Astrocyte (in vitro differentiated cells and primary cell): ENCODE data around the gene ZMYND15. TPM values are rescaled to one million over a fixed set of nuclear protein-coding genes. Genes with fewer than 3 reads are reported as not detected.

Experiments used
- DNase-seq: peaks from one replicate; pipeline ENCODE4 v3.0.0-alpha.2; 2010; ENCODE audit warnings: low read depth
- FAIRE-seq: peaks from 2 replicates; lab custom pipeline; 2011; peaks lifted over from hg19 to GRCh38; lab: Jason Lieb, UNC
- H2AFZ ChIP-seq: 2 replicates; pipeline ENCODE4 v1.6.0; 2012; ENCODE audit warnings: low read depth, low read length, inconsistent platforms
- H3K27ac ChIP-seq: 2 replicates; pipeline ENCODE4 v1.5.1; 2011; ENCODE audit warnings: low read depth, low read length, inconsistent platforms
- H3K27me3 ChIP-seq: 2 replicates; pipeline ENCODE4 v1.6.0; 2011; ENCODE audit warnings: low read length, inconsistent platforms; ENCODE audit not compliant: insufficient read depth
- H3K36me3 ChIP-seq: 2 replicates; pipeline ENCODE4 v1.5.1; 2011; ENCODE audit warnings: low read length, inconsistent platforms; ENCODE audit not compliant: insufficient read depth
- H3K4me1 ChIP-seq: 2 replicates; pipeline ENCODE4 v1.5.1; 2011; ENCODE audit warnings: low read length, inconsistent platforms; ENCODE audit not compliant: insufficient read depth
- H3K4me2 ChIP-seq: 2 replicates; pipeline ENCODE4 v1.6.0; 2012; ENCODE audit warnings: low read length, inconsistent platforms
- H3K4me3 ChIP-seq: 2 replicates; pipeline ENCODE4 v1.5.1; 2011; ENCODE audit warnings: low read depth, mild to moderate bottlenecking, low read length, inconsistent platforms; ENCODE audit not compliant: insufficient read depth
- H3K79me2 ChIP-seq: 2 replicates; pipeline ENCODE4 v1.6.0; 2012; ENCODE audit warnings: mild to moderate bottlenecking, low read length, inconsistent platforms; ENCODE audit not compliant: insufficient read depth
- H3K9ac ChIP-seq: 2 replicates; pipeline ENCODE4 v1.6.0; 2012; ENCODE audit warnings: mild to moderate bottlenecking, low read length, inconsistent platforms
- H3K9me3 ChIP-seq: 2 replicates; pipeline ENCODE4 v1.5.1; 2012; ENCODE audit warnings: low read depth, mild to moderate bottlenecking, low read length, inconsistent platforms; ENCODE audit not compliant: insufficient read depth
- H4K20me1 ChIP-seq: 2 replicates; pipeline ENCODE4 v1.6.0; 2012; ENCODE audit warnings: low read length, inconsistent platforms; ENCODE audit not compliant: insufficient read depth
- H3K27ac Mint-ChIP-seq: one replicate; pipeline ENCODE4 v1.8.0; 2021; ENCODE audit warnings: mild to moderate bottlenecking, mixed read lengths; ENCODE audit not compliant: unreplicated experiment
- H3K27me3 Mint-ChIP-seq: one replicate; pipeline ENCODE4 v1.8.0; 2021; ENCODE audit warnings: low read depth, mixed read lengths; ENCODE audit not compliant: unreplicated experiment
- H3K36me3 Mint-ChIP-seq: one replicate; pipeline ENCODE4 v1.8.0; 2021; ENCODE audit warnings: low read depth, mixed read lengths; ENCODE audit not compliant: unreplicated experiment
- H3K4me1 Mint-ChIP-seq: one replicate; pipeline ENCODE4 v1.8.0; 2021; ENCODE audit warnings: low read depth, mixed read lengths; ENCODE audit not compliant: unreplicated experiment
- H3K4me3 Mint-ChIP-seq: one replicate; pipeline ENCODE4 v1.8.0; 2021; ENCODE audit warnings: mild to moderate bottlenecking, moderate library complexity, mixed read lengths; ENCODE audit not compliant: unreplicated experiment
- H3K9me3 Mint-ChIP-seq: one replicate; pipeline ENCODE4 v1.8.0; 2021; ENCODE audit warnings: mild to moderate bottlenecking, mixed read lengths; ENCODE audit not compliant: unreplicated experiment
- EZH2 ChIP-seq: IDR thresholded peaks from 2 replicates; pipeline ENCODE4 v1.6.1; 2012; ENCODE audit warnings: mild to moderate bottlenecking, low read length, inconsistent platforms; ENCODE audit not compliant: insufficient read depth
- total RNA-seq: library from RNA; stranded (reverse); gene quantifications from 2 replicates; pipeline ENCODE4 v1.2.1, GENCODE V29; 2021
- TF ChIP-seq, protein P1 (sequence below): IDR thresholded peaks from 2 replicates; pipeline ENCODE4 v1.5.1; 2011; ENCODE audit warnings: low read depth, mild to moderate bottlenecking, inconsistent platforms, low read length, moderate library complexity; ENCODE audit not compliant: insufficient read depth

The ZMYND15 gene
- total RNA-seq, 1 donor from 2014 or later: 0.09 TPM

DNA sequence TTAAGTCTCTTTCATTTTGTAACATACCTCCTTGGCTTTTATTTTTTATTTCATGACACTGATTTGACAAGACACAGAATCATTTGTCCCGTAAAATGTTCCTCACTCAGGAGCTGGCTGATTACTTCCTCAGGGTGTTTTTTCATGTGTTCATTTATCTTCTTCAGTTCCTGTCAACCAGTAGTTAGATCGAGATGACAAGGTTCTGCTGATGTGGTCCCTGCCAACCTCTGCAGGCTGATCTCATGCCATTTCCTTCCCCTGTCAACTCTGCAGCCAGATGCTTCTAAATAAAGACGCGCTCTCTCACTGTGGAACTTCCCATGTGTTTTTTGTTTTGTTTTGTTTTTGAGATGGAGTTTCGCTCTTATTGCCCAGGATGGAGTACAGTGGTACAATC lies 8.2 kb downstream of the ZMYND15 start:
- peaks cover 2% of the 10 kb centered on the region for H3K9me3 Mint-ChIP-seq
- TF ChIP-seq EZH2: no peak
- TF ChIP-seq, protein P1, sequence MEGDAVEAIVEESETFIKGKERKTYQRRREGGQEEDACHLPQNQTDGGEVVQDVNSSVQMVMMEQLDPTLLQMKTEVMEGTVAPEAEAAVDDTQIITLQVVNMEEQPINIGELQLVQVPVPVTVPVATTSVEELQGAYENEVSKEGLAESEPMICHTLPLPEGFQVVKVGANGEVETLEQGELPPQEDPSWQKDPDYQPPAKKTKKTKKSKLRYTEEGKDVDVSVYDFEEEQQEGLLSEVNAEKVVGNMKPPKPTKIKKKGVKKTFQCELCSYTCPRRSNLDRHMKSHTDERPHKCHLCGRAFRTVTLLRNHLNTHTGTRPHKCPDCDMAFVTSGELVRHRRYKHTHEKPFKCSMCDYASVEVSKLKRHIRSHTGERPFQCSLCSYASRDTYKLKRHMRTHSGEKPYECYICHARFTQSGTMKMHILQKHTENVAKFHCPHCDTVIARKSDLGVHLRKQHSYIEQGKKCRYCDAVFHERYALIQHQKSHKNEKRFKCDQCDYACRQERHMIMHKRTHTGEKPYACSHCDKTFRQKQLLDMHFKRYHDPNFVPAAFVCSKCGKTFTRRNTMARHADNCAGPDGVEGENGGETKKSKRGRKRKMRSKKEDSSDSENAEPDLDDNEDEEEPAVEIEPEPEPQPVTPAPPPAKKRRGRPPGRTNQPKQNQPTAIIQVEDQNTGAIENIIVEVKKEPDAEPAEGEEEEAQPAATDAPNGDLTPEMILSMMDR: no peak

DNA sequence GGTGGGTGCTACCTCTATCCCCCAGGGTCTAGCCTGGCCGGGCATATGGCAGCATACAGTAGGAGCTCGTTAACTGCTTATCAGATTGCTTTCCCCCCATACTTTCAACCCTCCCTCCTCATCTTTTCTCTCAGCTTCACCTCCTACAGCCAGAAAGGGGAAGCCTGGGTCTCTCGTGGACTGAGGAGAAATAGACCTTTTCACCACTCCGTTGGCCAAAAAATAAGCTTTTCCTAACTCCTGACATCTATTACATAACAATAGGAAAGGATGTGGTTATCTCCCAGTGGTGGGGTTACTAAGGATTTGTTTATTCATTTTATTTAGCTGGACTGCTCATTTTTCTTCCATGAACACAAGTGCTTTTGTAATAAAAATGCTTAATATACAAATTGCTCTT lies 9.1 kb downstream of the ZMYND15 start:
- Histone ChIP-seq H3K9ac (no peak overlapping the region), H3K4me3 (no peak overlapping the region), H3K4me2 (no peak overlapping the region), H3K4me1 (no peaks in the 10 kb centered on the region), H3K9me3 (no peaks in the 10 kb centered on the region), H3K36me3 (no peaks in the 10 kb centered on the region), H4K20me1 (no peaks in the 10 kb centered on the region), H3K79me2 (no peaks in the 10 kb centered on the region), H3K27ac (no peak overlapping the region), H3K27me3 (peaks cover 39% of the 10 kb centered on the region), H2AFZ (no peak overlapping the region)
- Mint-ChIP-seq H3K9me3 (peaks cover 2% of the 10 kb centered on the region), H3K4me1 (no peaks in the 10 kb centered on the region), H3K27me3 (peaks cover 50% of the 10 kb centered on the region), H3K36me3 (no peaks in the 10 kb centered on the region), H3K4me3 (no peak overlapping the region), H3K27ac (no peak overlapping the region)
- TF ChIP-seq EZH2: no peak
- TF ChIP-seq, protein P1: no peak
- FAIRE-seq: no peak
- DNase-seq: no peak

More for the DNA sequence above, 8.2 kb downstream of the ZMYND15 start:
- no peaks in the 10 kb centered on the region for H3K4me1 Mint-ChIP-seq
- Histone ChIP-seq H3K36me3 (no peaks in the 10 kb centered on the region), H2AFZ (no peak overlapping the region), H3K9me3 (no peaks in the 10 kb centered on the region), H3K4me3 (no peak overlapping the region), H3K79me2 (no peaks in the 10 kb centered on the region), H3K4me2 (no peak overlapping the region), H3K9ac (no peak overlapping the region), H3K27me3 (peaks cover 39% of the 10 kb centered on the region), H4K20me1 (no peaks in the 10 kb centered on the region), H3K4me1 (no peaks in the 10 kb centered on the region), H3K27ac (no peak overlapping the region)
- no peaks in the 10 kb centered on the region for H3K36me3 Mint-ChIP-seq
- H3K27me3 Mint-ChIP-seq: peaks cover 55% of the 10 kb centered on the region
- no peak for DNase-seq
- no peak for FAIRE-seq
- H3K27ac Mint-ChIP-seq: no peak overlapping the region
- no peak overlapping the region for H3K4me3 Mint-ChIP-seq

DNA sequence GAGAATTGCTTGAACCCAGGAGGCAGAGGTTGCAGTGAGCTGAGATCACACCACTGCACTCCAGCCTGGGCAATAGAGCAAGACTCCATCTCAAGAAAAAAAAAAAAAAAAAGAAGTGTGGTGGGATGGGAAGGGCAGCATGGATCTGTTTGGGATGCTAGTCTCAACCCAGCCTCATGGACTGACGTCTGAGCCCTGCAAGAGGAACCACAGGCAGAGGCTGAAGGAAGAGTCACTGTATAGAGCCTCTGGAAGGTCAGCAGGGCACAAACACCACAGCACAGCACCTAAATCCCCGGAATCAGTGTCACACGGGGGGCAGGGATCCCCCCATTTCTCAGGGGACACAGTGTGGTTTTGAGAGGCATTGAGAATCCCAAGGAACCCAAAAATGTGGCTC lies 11.0 kb downstream of the ZMYND15 start:
- Mint-ChIP-seq H3K4me3 (no peak overlapping the region), H3K4me1 (no peaks in the 10 kb centered on the region), H3K36me3 (no peaks in the 10 kb centered on the region), H3K9me3 (peaks cover 2% of the 10 kb centered on the region), H3K27ac (no peak overlapping the region), H3K27me3 (peaks cover 46% of the 10 kb centered on the region)
- H3K27me3 ChIP-seq: peaks cover 35% of the 10 kb centered on the region
- H4K20me1 ChIP-seq: no peaks in the 10 kb centered on the region
- H3K4me1 ChIP-seq: no peaks in the 10 kb centered on the region
- H3K36me3 ChIP-seq: no peaks in the 10 kb centered on the region
- FAIRE-seq: no peak
- H2AFZ ChIP-seq: no peak overlapping the region
- H3K9ac ChIP-seq: no peak overlapping the region
- no peak for DNase-seq
- no peak overlapping the region for H3K27ac ChIP-seq
- TF ChIP-seq EZH2: no peak
- TF ChIP-seq, protein P1: no peak
- H3K9me3 ChIP-seq: no peaks in the 10 kb centered on the region
- no peak overlapping the region for H3K4me2 ChIP-seq
- H3K4me3 ChIP-seq: no peak overlapping the region
- no peaks in the 10 kb centered on the region for H3K79me2 ChIP-seq
